GM12891 (cell line): ENCODE data around the gene RNF167.

ENCODE experiments used
- POLR2A ChIP-seq: IDR thresholded peaks from 2 replicates; pipeline ENCODE4 v1.6.1; 2011; ENCODE audit warnings: low read depth, low read length, control low read depth
- POLR2AphosphoS5 ChIP-seq: IDR thresholded peaks from 2 replicates; pipeline ENCODE4 v1.6.1; 2011; ENCODE audit warnings: low read depth, low read length, control low read depth
- SPI1 ChIP-seq: IDR thresholded peaks from 2 replicates; pipeline ENCODE4 v1.6.1; 2011; ENCODE audit warnings: low read depth, low read length, control low read depth

DNA sequence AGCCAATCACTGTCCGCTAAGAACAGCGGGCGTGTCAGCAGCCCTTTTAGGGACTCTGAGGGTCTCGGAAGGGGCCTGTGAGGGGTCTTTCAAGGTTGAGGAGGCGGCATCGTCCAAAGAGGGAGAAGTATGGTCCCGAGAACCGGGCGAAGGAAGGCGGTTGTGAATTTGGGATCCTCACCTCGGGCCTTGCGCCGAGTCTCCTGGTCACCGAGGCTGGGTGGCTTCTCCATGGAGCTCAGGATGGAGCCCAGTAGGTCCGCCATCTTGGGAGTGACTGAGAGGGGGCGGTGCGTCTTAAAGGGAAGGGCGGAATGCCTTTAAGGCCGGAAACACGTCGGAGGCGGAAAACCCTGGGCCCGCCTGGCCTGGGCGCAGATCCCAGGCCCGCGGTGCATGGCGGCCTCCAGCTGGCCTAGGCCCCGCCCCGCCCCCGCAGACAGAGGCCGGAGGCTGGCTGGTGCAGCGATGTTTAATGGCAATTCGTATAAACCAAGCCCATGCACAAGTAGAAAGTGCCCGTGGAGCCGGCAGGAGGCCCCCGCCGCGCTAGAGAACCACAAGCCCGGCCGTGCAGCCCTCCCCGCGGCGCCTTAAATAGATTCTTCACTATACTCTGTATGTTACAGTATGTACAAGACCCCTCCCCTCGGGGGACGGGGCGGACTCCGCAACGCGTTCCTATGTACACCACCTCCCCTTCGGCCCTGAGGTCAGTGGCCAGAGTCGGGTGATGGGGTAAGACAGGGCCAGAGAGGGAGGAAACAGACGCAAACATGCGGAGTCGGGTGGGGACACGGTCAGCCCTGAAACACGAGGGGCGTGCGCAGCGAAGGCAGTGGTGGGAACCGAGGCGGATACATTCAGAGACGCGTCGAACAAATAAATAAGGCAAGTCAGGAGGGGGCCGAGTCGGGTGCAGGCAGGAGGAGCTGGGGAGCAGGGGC, 27.7 kb downstream of the RNF167 start, which contains the start of gene SPAG7:
- peak; percentile 91; the same call in 1 of the 2 replicates for TF ChIP-seq POLR2A
- peak; percentile 88 for TF ChIP-seq POLR2AphosphoS5
- no peak for TF ChIP-seq SPI1
